ENCODE data around the gene VPS13C. TPM values are rescaled to one million over a fixed set of nuclear protein-coding genes. Genes with fewer than 3 reads are reported as not detected.

Gene VPS13C
- total and polyA plus RNA-seq, 2 donors (not counting 3 experiments of a cell fraction or from before 2014, with no cell fraction given), result 10.8 to 60.3 TPM

DNA sequence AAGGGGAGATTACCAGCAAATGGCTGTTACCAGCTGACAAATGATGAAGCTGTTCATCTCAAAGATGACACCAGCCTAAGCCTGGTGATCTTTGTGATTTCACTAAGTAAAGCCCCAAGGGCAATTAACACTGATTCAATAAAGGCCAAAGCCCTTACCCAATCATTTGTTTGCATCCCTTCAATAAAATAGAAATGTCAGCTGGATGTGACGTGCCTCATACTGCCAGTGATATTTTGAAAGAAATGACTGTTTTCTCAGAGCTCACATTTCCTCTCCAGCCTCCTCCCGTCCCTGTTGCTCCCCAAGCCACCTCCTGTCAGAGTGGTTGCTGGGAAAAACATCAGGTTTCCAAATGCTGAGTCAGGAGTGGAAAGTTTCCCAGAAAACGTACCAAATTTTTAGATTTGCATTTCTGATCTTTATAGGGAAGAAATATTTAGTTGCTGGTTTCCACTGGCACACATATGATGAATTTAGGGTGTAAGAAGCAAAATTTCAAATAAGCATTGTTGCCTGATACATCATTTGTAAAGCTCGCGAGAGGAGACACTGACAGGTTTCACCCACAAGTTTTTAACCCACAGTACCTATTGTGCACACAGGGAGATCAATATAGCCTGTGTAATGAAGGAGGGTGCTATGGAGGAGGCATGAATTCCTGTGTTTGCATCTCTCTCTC, 27.6 kb upstream of the VPS13C start:
- no peaks in the 10 kb centered on the region for H3K79me2 ChIP-seq (ENCODE audit: control insufficient read depth, insufficient read depth, low read length)
- no TSS peak for BruUV-seq (replicated peaks)
- H2AFZ ChIP-seq (ENCODE audit: low read depth, low read length), result peak overlapping the region; percentile 10
- FAIRE-seq (peak; percentile 80), DNase-seq (ENCODE audit: low read depth, low spot score) (peak; percentile 90)
- peaks cover 17% of the 10 kb centered on the region for H3K4me1 ChIP-seq (ENCODE audit: control insufficient read depth, extremely low read depth, insufficient read depth, low read length)
- ChIA-PET CTCF (interaction anchor here (1.2 to 2.8 kb wide), 10 partner anchors 9 to 219 kb away, joined by 4 to 12 read pairs (median 6); partner anchors contain the start of gene VPS13C), POLR2A (interaction anchor here (1.9 kb wide), 1 partner anchor 77 kb away, joined by 6 read pairs; the partner anchor contains the start of gene C2CD4B)
- no peaks in the 10 kb centered on the region for H3K36me3 ChIP-seq (ENCODE audit: control insufficient read depth in 2 of 2, extremely low read depth in 1 of 2, insufficient read depth in 2 of 2, low read length in 2 of 2)
- no peak for TF ChIP-seq POLR2A (IDR thresholded peaks at IDR 0.05; ENCODE audit: low read depth, low read length)
- no peak for TF ChIP-seq POLR2AphosphoS5 (IDR thresholded peaks at IDR 0.05; ENCODE audit: insufficient read depth, low read depth, low read length)
- no peak for TF ChIP-seq JUN (IDR thresholded peaks at IDR 0.05; ENCODE audit: borderline replicate concordance, insufficient read depth, insufficient read length, low read depth)
- no peak for TF ChIP-seq EZH2 (IDR thresholded peaks at IDR 0.05; ENCODE audit: borderline replicate concordance, low read depth, low read length, severe bottlenecking)
- no peak for TF ChIP-seq MYC (IDR thresholded peaks at IDR 0.05; ENCODE audit: low read depth, low read length)
- TF ChIP-seq, protein P1, sequence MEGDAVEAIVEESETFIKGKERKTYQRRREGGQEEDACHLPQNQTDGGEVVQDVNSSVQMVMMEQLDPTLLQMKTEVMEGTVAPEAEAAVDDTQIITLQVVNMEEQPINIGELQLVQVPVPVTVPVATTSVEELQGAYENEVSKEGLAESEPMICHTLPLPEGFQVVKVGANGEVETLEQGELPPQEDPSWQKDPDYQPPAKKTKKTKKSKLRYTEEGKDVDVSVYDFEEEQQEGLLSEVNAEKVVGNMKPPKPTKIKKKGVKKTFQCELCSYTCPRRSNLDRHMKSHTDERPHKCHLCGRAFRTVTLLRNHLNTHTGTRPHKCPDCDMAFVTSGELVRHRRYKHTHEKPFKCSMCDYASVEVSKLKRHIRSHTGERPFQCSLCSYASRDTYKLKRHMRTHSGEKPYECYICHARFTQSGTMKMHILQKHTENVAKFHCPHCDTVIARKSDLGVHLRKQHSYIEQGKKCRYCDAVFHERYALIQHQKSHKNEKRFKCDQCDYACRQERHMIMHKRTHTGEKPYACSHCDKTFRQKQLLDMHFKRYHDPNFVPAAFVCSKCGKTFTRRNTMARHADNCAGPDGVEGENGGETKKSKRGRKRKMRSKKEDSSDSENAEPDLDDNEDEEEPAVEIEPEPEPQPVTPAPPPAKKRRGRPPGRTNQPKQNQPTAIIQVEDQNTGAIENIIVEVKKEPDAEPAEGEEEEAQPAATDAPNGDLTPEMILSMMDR (IDR thresholded peaks at IDR 0.05; ENCODE audit: extremely low read depth in 1 of 2, insufficient read depth in 1 of 2, low read depth in 1 of 2, low read length in 2 of 2), result no peak
- TF ChIP-seq, protein P2, sequence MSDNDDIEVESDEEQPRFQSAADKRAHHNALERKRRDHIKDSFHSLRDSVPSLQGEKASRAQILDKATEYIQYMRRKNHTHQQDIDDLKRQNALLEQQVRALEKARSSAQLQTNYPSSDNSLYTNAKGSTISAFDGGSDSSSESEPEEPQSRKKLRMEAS (IDR thresholded peaks at IDR 0.05; ENCODE audit: insufficient read depth, insufficient read length), result no peak
- TF ChIP-seq GATA2 (IDR thresholded peaks at IDR 0.05; ENCODE audit: insufficient read depth, insufficient read length, low read depth, low read length), result no peak
- TF ChIP-seq FOS (IDR thresholded peaks at IDR 0.05; ENCODE audit: borderline replicate concordance, insufficient read depth, low read length), result no peak
- intact Hi-C loops (cut with micrococcal nuclease), result no loop called here
- no peaks in the 10 kb centered on the region for H3K9me3 ChIP-seq (replicated peaks; ENCODE audit: control insufficient read depth, insufficient read depth, low read length)
- no peak overlapping the region for H3K4me3 ChIP-seq (replicated peaks in 1 of 3; ENCODE audit: insufficient read depth in 1 of 3, low read depth in 1 of 3, low read length in 3 of 3)
- H3K9me1 ChIP-seq (replicated peaks; ENCODE audit: control insufficient read depth, extremely low read depth, insufficient read depth, low read length), result no peaks in the 10 kb centered on the region
- H4K20me1 ChIP-seq (replicated peaks; ENCODE audit: control insufficient read depth, extremely low read depth, insufficient read depth, low read length), result no peaks in the 10 kb centered on the region
- H3K27ac ChIP-seq (ENCODE audit: insufficient read depth, low read depth, low read length), result no peak overlapping the region
- dilution Hi-C loops (cut with MboI; ENCODE audit: extremely low pct_ligation_motif_present, low sequenced_read_pairs), result no loop called here
- no peak overlapping the region for H3K9ac ChIP-seq (replicated peaks; ENCODE audit: extremely low read depth, insufficient read depth, low read length)
- H3K27me3 ChIP-seq (ENCODE audit: control insufficient read depth in 2 of 2, insufficient read depth in 2 of 2, low read length in 2 of 2), result no peaks in the 10 kb centered on the region
- no peak overlapping the region for H3K4me2 ChIP-seq (ENCODE audit: insufficient read depth, low read length)

Data from endothelial cell of umbilical vein (primary cell).